PC-9 (cell line): ENCODE data around the gene CEP57L1. TPM values are rescaled to one million over a fixed set of nuclear protein-coding genes. Genes with fewer than 3 reads are reported as not detected.

Experiments
- BruUV-seq: library from RNA; stranded (reverse); fragments of 400-500 nt; replicated peaks from 2 replicates; lab custom pipeline; 2021; lab: Mats Ljungman, UMichigan
- CTCF ChIA-PET: fragments of 300-600 bp; sonication (Branson Sonifier 250); formaldehyde crosslinking; loops from one replicate; lab custom pipeline; 2022; ENCODE audit warnings: antibody characterized with exemption; lab: Charles Lee
- POLR2A ChIA-PET: fragments of 300-600 bp; sonication (Branson Sonifier 250); formaldehyde crosslinking; loops from one replicate; lab custom pipeline; 2022; ENCODE audit warnings: antibody characterized with exemption; ENCODE audit not compliant: unreplicated experiment; lab: Charles Lee
- DNase-seq, 2 experiments: peaks; one replicate each; pipeline versions ENCODE4 v3.0.0 to v3.0.0-alpha.2; 2015 to 2022; ENCODE audit warnings: mixed read lengths in 1 of 2
- H2AFZ ChIP-seq: fragments of 200-600 bp; sonication (generic); 2 replicates; pipeline ENCODE4 v1.8.1; 2017; ENCODE audit warnings: antibody characterized with exemption
- H3F3A ChIP-seq: fragments of 200-600 bp; sonication (generic); 2 replicates; pipeline ENCODE4 v1.8.1; 2017; ENCODE audit warnings: antibody characterized with exemption, mild to moderate bottlenecking, low read depth; ENCODE audit not compliant: insufficient read depth
- H3K27ac ChIP-seq: fragments of 200-600 bp; sonication (generic); 2 replicates; pipeline ENCODE4 v1.6.1; 2016; ENCODE audit warnings: mixed run types
- H3K27me3 ChIP-seq: fragments of 200-600 bp; sonication (generic); 2 replicates; pipeline ENCODE4 v1.6.1; 2016; ENCODE audit warnings: low read depth, mixed run types; ENCODE audit not compliant: insufficient read depth
- H3K36me3 ChIP-seq: fragments of 200-600 bp; sonication (generic); 2 replicates; pipeline ENCODE4 v1.6.1; 2016; ENCODE audit warnings: low read depth, mixed run types
- H3K4me1 ChIP-seq: fragments of 200-600 bp; sonication (generic); replicated peaks from 2 replicates; pipeline ENCODE4 v1.6.1; 2016; ENCODE audit warnings: mixed run types; ENCODE audit not compliant: insufficient read depth
- H3K4me2 ChIP-seq: fragments of 200-600 bp; sonication (generic); 2 replicates; pipeline ENCODE4 v1.6.1; 2017; ENCODE audit warnings: mixed run types
- H3K4me3 ChIP-seq: fragments of 200-600 bp; sonication (generic); 2 replicates; pipeline ENCODE4 v1.6.1; 2016; ENCODE audit warnings: mixed run types
- H3K79me2 ChIP-seq: fragments of 200-600 bp; sonication (generic); 2 replicates; pipeline ENCODE4 v1.6.1; 2017; ENCODE audit warnings: low read depth, mixed run types
- H3K9me2 ChIP-seq: fragments of 200-600 bp; sonication (generic); 2 replicates; pipeline ENCODE4 v1.8.1; 2017; ENCODE audit warnings: mild to moderate bottlenecking; ENCODE audit not compliant: insufficient read depth
- H3K9me3 ChIP-seq: fragments of 200-600 bp; sonication (generic); 2 replicates; pipeline ENCODE4 v1.8.1; 2016; ENCODE audit warnings: low read depth; ENCODE audit not compliant: insufficient read depth
- H4K20me1 ChIP-seq: fragments of 200-600 bp; sonication (generic); 2 replicates; pipeline ENCODE4 v1.8.1; 2017; ENCODE audit not compliant: insufficient read depth
- EZH2 ChIP-seq: fragments of 200-600 bp; sonication (generic); IDR thresholded peaks from 2 replicates; pipeline ENCODE4 v1.8.0; 2017; ENCODE audit warnings: antibody characterized with exemption, low read depth
- intact Hi-C: fragments of 100-400 bp; cut with micrococcal nuclease; formaldehyde crosslinking; loops from one replicate; pipeline ENCODE4 v1.10.0; 2022; ENCODE audit not compliant: unreplicated experiment
- total RNA-seq: library from RNA; stranded (reverse); gene quantifications from 2 replicates; pipeline ENCODE4 v1.2.3, GENCODE V29; 2021
- TF ChIP-seq, protein P1 (sequence below): fragments of 200-600 bp; sonication (generic); conservative IDR thresholded peaks from 2 replicates; pipeline ENCODE4 v1.6.1; 2017; ENCODE audit warnings: mixed run types, antibody characterized with exemption, mild to moderate bottlenecking, moderate library complexity

Gene CEP57L1
- total RNA-seq, 1 experiment from 2014 or later = 18.3 TPM

DNA sequence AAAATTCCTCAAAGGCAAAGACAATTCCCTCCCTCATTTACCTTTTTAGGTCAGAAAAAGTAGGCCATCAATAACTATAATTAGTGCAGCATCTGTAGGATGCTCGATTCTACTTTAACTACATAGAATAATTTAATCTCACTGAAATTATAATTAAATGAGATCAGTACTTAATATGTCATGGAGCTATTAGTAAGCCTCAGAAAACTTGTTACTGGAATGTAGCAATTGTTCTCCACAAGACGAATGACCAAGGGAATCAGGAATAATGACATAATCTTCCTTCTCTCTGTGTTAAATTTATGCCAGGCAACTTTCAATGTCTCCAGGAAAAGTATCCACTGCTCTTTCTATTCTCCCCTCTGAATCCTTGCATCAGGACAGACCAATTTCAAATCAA lies 34.7 kb upstream of the CEP57L1 start:
- Histone ChIP-seq H3K4me2 (peak overlapping the region; percentile 37; the same call in 1 of the 2 replicates), H3K9me2 (no peaks in the 10 kb centered on the region), H3K79me2 (no peaks in the 10 kb centered on the region), H2AFZ (no peak overlapping the region), H3K27ac (0 out of 2 replicates have a peak overlapping the region, but pooled peaks have one; percentile 41), H3K27me3 (no peaks in the 10 kb centered on the region), H4K20me1 (no peaks in the 10 kb centered on the region), H3F3A (peaks cover 13% of the 10 kb centered on the region; the same call in 1 of the 2 replicates), H3K4me1 (peaks cover 33% of the 10 kb centered on the region), H3K36me3 (no peaks in the 10 kb centered on the region), H3K9me3 (no peaks in the 10 kb centered on the region), H3K4me3 (no peak overlapping the region)
- POLR2A ChIA-PET = interaction anchor here (0.7 kb wide), 1 partner anchor 1078 kb away, joined by 5 read pairs; no protein-coding TSS in a partner anchor
- no TSS peak for BruUV-seq
- TF ChIP-seq, protein P1, sequence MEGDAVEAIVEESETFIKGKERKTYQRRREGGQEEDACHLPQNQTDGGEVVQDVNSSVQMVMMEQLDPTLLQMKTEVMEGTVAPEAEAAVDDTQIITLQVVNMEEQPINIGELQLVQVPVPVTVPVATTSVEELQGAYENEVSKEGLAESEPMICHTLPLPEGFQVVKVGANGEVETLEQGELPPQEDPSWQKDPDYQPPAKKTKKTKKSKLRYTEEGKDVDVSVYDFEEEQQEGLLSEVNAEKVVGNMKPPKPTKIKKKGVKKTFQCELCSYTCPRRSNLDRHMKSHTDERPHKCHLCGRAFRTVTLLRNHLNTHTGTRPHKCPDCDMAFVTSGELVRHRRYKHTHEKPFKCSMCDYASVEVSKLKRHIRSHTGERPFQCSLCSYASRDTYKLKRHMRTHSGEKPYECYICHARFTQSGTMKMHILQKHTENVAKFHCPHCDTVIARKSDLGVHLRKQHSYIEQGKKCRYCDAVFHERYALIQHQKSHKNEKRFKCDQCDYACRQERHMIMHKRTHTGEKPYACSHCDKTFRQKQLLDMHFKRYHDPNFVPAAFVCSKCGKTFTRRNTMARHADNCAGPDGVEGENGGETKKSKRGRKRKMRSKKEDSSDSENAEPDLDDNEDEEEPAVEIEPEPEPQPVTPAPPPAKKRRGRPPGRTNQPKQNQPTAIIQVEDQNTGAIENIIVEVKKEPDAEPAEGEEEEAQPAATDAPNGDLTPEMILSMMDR = no peak
- no peak for TF ChIP-seq EZH2
- CTCF ChIA-PET = interaction anchor here (0.7 kb wide), 1 partner anchor 98 kb away, joined by 4 read pairs; no protein-coding TSS in a partner anchor
- DNase-seq = no peak
- intact Hi-C loops = no loop called here

DNA sequence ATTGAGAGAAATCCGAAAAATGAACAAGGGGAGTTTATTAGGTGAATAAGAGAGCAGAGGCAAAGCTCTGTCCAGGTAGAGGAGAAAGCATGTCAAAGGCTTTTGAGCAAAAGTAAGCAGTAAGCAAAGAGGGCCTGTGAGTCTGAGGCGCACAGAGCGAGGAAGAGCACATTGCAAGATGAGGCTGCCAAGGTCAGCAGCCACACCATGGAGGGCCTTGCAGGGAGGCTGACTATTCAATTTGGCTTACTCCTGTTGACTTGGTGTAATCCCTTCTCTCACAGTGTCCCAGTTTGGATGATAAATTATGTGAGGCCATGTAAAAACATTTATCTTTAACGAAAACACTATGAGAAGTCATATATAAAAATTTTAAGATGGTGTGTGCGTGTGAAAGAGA lies 33.1 kb upstream of the CEP57L1 start:
- Histone ChIP-seq H3K27me3 (no peaks in the 10 kb centered on the region), H4K20me1 (no peaks in the 10 kb centered on the region), H3K9me3 (no peaks in the 10 kb centered on the region), H3K27ac (no peak overlapping the region), H2AFZ (no peak overlapping the region), H3K79me2 (no peaks in the 10 kb centered on the region), H3K4me3 (no peak overlapping the region), H3K9me2 (no peaks in the 10 kb centered on the region), H3K4me2 (no peak overlapping the region), H3K36me3 (no peaks in the 10 kb centered on the region), H3K4me1 (peaks cover 33% of the 10 kb centered on the region), H3F3A (peaks cover 13% of the 10 kb centered on the region; the same call in 1 of the 2 replicates)
- POLR2A ChIA-PET = no interaction called here
- TF ChIP-seq, protein P1 = no peak
- no peak for TF ChIP-seq EZH2
- DNase-seq = no peak
- no TSS peak for BruUV-seq
- CTCF ChIA-PET = no interaction called here
- intact Hi-C loops = no loop called here

DNA sequence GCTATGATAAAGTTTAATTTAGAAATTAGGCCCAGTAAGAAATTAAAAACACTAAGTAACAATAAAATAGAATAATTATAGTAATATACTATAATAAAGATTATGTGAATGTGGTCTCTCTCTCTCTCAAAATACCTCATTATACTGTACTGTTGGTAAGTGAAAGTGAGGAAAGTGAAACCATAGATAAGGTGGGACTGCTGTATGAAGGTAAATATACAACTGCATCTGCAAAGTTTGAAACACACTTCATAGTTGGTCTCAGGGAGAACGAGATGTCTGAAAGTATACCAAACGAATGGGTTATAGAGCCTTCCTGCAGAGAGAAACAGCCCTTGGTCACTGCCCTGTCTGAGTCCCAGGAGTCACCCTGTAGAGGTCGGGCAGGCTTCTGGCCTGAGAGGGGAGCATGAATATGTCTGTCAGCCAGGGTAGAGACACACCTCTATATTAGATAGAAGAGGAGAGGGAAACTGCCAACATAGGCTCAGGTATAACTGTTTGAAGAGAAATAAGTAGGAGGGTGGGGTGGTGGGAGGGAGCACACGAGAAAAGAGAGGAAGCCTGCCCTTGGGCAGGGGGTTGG lies 32.4 kb upstream of the CEP57L1 start:
- no peak overlapping the region for H3K4me3 ChIP-seq

More for the DNA sequence above, 32.4 kb upstream of the CEP57L1 start:
- Histone ChIP-seq H3K79me2 (no peaks in the 10 kb centered on the region), H3K4me2 (no peak overlapping the region), H3K4me1 (peaks cover 33% of the 10 kb centered on the region), H3F3A (peaks cover 13% of the 10 kb centered on the region; the same call in 1 of the 2 replicates), H3K27me3 (no peaks in the 10 kb centered on the region), H3K9me3 (no peaks in the 10 kb centered on the region), H2AFZ (no peak overlapping the region), H3K9me2 (no peaks in the 10 kb centered on the region), H3K36me3 (no peaks in the 10 kb centered on the region), H4K20me1 (no peaks in the 10 kb centered on the region), H3K27ac (no peak overlapping the region)
- no peak for DNase-seq
- TF ChIP-seq, protein P1 = no peak
- TF ChIP-seq EZH2 = no peak
- no TSS peak for BruUV-seq
- ChIA-PET POLR2A (no interaction called here), CTCF (no interaction called here)
- intact Hi-C loops = no loop called here
